ENCODE data around the gene BAIAP2L2.

Gene BAIAP2L2

DNA sequence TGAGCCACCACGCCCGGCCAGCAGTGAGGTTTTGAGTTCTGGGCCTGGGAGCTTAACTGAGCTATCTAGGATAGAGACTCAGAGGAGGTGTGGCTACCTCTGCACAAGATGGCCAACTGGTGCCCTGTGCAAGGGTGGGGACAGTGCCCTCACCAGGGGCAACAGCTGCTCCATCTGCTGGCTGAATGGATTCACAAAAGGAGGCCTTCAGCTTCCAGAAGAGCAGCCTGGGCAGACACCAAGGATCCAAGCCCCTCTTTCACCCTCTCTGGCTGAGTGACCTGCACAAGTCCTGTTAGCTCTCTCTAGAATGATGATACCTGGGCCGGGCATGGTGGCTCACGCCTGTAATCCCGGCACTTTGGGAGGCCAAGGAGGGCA, 33.5 kb upstream of the BAIAP2L2 start:
- H3K4me3 ChIP-seq (ENCODE audit: low read depth, low read length) = no peak overlapping the region
- TF ChIP-seq, protein P1, sequence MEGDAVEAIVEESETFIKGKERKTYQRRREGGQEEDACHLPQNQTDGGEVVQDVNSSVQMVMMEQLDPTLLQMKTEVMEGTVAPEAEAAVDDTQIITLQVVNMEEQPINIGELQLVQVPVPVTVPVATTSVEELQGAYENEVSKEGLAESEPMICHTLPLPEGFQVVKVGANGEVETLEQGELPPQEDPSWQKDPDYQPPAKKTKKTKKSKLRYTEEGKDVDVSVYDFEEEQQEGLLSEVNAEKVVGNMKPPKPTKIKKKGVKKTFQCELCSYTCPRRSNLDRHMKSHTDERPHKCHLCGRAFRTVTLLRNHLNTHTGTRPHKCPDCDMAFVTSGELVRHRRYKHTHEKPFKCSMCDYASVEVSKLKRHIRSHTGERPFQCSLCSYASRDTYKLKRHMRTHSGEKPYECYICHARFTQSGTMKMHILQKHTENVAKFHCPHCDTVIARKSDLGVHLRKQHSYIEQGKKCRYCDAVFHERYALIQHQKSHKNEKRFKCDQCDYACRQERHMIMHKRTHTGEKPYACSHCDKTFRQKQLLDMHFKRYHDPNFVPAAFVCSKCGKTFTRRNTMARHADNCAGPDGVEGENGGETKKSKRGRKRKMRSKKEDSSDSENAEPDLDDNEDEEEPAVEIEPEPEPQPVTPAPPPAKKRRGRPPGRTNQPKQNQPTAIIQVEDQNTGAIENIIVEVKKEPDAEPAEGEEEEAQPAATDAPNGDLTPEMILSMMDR (IDR thresholded peaks at IDR 0.05; ENCODE audit: low read depth, low read length) = no peak
- in situ Hi-C loops (cut with HindIII; ENCODE audit: low sequenced_read_pairs) = no loop called here
- no peak for DNase-seq (ENCODE audit: low read depth, low spot score)

DNA sequence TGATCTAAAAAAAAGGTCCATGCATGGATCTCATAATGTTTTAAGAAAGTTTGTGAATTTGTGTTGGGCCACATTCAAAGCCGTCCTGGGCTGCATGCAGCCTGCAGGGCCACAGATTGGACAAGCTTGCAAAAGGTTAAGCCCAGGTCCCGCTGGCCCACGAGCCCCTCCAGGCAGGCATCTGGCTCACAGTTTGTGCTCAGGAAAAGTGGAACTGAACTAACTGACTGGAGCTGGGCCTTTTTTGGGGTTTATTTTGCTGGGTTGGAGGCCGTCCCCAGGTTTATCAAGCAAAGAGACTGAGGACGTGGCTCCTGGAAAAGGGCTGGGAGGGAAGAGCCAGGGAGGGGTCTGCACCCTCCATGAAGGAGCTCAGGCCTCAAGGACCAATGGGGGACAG, 32.1 kb upstream of the BAIAP2L2 start:
- TF ChIP-seq, protein P1 (IDR thresholded peaks at IDR 0.05; ENCODE audit: low read depth, low read length) = no peak
- no peak for DNase-seq (ENCODE audit: low read depth, low spot score)
- in situ Hi-C loops (cut with HindIII; ENCODE audit: low sequenced_read_pairs) = no loop called here
- no peak overlapping the region for H3K4me3 ChIP-seq (ENCODE audit: low read depth, low read length)

DNA sequence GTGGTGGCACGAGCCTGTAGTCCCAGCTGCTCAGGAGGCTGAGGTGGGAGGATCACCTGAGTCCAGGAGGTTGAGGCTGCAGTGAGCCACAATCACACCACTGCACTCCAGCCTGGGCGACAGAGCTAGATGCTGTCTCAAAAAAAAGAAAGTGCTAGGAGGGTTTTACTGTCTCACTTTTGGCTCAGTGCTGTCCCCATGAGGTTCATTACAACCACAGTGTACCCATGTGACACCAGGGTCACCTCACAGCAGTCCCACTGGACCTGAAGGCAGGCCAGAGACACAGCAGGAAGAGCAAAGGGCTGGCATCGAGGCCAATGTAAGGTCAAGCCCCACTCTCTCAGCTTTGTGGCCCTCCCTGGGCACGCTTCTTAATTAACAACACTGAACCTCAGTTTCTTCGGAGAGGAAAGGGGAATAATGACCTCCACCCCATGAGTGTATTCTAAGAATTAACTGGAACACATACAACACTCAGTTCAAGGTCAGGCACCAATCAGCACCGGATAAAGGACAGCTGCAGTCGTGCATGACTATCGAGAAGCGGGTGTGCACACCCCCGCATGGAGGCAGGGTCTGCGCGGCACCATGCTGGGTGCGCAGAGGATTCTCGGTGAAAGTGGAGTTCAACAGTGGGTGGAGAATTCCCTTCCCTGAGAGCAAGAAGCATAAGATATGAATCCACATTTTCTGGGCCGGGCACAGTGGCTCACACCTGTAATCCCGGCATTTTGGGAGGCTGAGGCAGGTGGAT, 30.9 kb upstream of the BAIAP2L2 start:
- DNase-seq (ENCODE audit: low read depth, low spot score) = no peak
- H3K4me3 ChIP-seq (ENCODE audit: low read depth, low read length) = no peak overlapping the region
- TF ChIP-seq, protein P1 (IDR thresholded peaks at IDR 0.05; ENCODE audit: low read depth, low read length) = no peak
- in situ Hi-C loops (cut with HindIII; ENCODE audit: low sequenced_read_pairs) = no loop called here

DNA sequence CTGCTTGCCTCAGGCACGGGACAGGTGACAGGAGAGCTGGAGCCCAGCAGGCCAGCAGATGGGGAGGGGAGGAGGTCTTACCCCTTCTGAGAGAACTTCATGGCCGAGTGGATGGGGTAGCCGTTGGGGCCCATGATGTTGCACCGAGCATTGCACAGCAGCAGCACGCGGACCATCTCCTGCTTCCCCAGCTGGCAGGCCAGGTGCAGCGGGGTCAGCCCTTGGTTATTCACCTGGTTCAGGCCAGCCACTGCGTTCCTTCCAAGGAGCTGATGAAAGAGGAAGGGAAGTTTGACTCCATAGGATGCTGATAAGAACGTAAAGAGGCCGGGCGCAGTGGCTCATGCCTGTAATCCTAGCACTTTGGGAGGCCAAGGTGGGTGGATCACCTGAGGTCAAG, 29.4 kb upstream of the BAIAP2L2 start:
- H3K4me3 ChIP-seq (ENCODE audit: low read depth, low read length) = no peak overlapping the region
- TF ChIP-seq, protein P1 (IDR thresholded peaks at IDR 0.05; ENCODE audit: low read depth, low read length) = no peak
- DNase-seq (ENCODE audit: low read depth, low spot score) = no peak
- in situ Hi-C loops (cut with HindIII; ENCODE audit: low sequenced_read_pairs) = no loop called here

DNA sequence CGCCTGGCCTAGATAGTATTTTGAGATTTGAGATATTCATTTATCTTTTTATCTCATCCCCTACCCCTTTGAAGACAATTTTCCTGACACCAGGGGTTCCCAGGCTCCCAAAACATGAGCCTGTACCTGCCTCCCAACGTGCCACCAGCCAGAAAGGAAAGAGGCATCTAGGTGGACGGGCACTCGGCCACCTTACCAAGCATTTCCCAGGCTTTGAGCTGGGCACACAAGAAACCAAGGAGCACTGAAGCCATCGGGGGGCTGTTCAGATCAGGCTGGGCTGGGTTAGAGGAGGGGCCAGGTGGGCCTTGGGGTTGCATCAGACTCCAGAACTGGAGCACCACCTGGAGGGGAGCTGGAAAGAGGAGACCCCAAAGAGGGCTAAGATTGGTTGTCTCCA, 28.5 kb upstream of the BAIAP2L2 start:
- TF ChIP-seq, protein P1 (IDR thresholded peaks at IDR 0.05; ENCODE audit: low read depth, low read length) = no peak
- DNase-seq (ENCODE audit: low read depth, low spot score) = no peak
- in situ Hi-C loops (cut with HindIII; ENCODE audit: low sequenced_read_pairs) = no loop called here
- no peak overlapping the region for H3K4me3 ChIP-seq (ENCODE audit: low read depth, low read length)

DNA sequence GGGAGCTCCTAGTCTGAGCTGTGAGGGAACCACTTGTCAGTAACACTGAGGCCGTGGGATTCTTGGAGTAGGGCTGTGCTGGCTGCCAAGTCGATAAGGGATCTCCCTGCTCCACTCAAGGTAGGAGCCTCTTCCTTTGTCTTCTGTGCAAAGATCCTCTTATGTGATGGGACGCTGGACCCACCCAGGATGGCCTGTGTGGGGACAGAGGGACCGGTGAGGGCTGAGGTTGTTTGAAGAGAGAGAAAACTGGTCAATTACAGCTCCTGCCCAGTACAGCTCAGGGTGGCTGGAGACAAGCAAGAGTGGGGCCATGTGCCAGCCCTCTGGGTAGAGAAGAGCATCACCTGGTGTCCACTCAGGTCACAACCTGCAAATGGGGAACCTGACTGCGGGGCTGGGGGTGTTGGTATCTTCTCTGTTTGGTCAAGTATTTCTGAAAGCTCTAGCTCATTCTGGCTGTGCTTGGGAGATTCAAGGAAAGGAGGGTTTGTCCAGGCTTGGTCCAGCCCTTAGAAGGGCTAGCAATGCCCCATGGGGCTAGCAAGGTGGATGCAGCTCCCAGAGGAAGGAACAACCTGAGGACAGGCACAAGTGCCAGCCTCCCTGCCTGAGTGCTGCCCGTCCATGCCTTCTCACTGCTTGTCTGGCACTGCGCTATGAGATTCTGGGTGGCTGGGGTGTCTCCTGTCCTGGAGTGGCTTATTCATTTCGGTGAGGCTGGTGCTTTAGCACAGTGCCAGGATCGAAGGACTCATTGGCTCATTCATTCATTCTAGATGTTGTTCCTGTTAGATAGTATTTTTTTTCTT, 27.6 kb upstream of the BAIAP2L2 start:
- DNase-seq (ENCODE audit: low read depth, low spot score) = no peak
- in situ Hi-C loops (cut with HindIII; ENCODE audit: low sequenced_read_pairs) = no loop called here
- TF ChIP-seq, protein P1 (IDR thresholded peaks at IDR 0.05; ENCODE audit: low read depth, low read length) = no peak
- no peak overlapping the region for H3K4me3 ChIP-seq (ENCODE audit: low read depth, low read length)

Data from astrocyte of the spinal cord (primary cell).